Endothelial cell of umbilical vein (primary cell): ENCODE results near the gene RPS27L. TPM values are rescaled to one million over a fixed set of nuclear protein-coding genes. Genes with fewer than 3 reads are reported as not detected.

Experiments
- BruUV-seq: library from RNA; stranded (reverse); fragments of 400-500 nt; replicated peaks from 2 replicates; lab custom pipeline; 2021; lab: Mats Ljungman, UMichigan
- CTCF ChIA-PET: fragments of 300-600, 350-600 bp; sonication (Branson Sonifier 250); formaldehyde crosslinking; loops from one replicate; lab custom pipeline; 2021; ENCODE audit warnings: antibody characterized with exemption, inconsistent platforms; lab: Charles Lee
- POLR2A ChIA-PET: fragments of 300-600, 350-600 bp; sonication (Branson Sonifier 250); formaldehyde crosslinking; loops from one replicate; lab custom pipeline; 2021; ENCODE audit warnings: antibody characterized with exemption, inconsistent platforms; lab: Charles Lee
- DNase-seq: peaks from one replicate; pipeline ENCODE4 v3.0.0-alpha.2; 2011; ENCODE audit warnings: low read depth, low spot score
- FAIRE-seq: peaks from 2 replicates; lab custom pipeline; 2011; peaks lifted over from hg19 to GRCh38; lab: Jason Lieb, UNC
- H2AFZ ChIP-seq: 2 replicates; pipeline ENCODE4 v1.6.0; 2012; ENCODE audit warnings: low read depth, low read length, control low read depth, inconsistent platforms
- H3K27ac ChIP-seq: 2 replicates; pipeline ENCODE4 v1.5.1; 2011; ENCODE audit warnings: low read depth, mild to moderate bottlenecking, control low read depth, low read length, moderate library complexity; ENCODE audit not compliant: insufficient read depth
- H3K27me3 ChIP-seq, 2 experiments: 2 replicates each; pipeline versions ENCODE4 v1.6.0 to v1.6.1; 2011; ENCODE audit warnings: low read length in 2 of 2, mixed read lengths in 1 of 2; ENCODE audit not compliant: control insufficient read depth in 2 of 2, insufficient read depth in 2 of 2
- H3K36me3 ChIP-seq, 2 experiments: 2 replicates in 1 of 2; 3 replicates in 1 of 2; pipeline ENCODE4 v1.5.1; 2011; ENCODE audit warnings: low read length in 2 of 2, mild to moderate bottlenecking in 1 of 2, moderate library complexity in 1 of 2; ENCODE audit not compliant: control insufficient read depth in 2 of 2, insufficient read depth in 2 of 2; ENCODE audit errors: extremely low read depth in 1 of 2
- H3K4me1 ChIP-seq: 3 replicates; pipeline ENCODE4 v1.5.1; 2011; ENCODE audit warnings: mild to moderate bottlenecking, low read length; ENCODE audit not compliant: control insufficient read depth, insufficient read depth; ENCODE audit errors: extremely low read depth
- H3K4me2 ChIP-seq: 2 replicates; pipeline ENCODE4 v1.6.1; 2011; ENCODE audit warnings: low read length, control low read depth, mixed read lengths; ENCODE audit not compliant: insufficient read depth
- H3K4me3 ChIP-seq, 3 experiments: fragments of 200-600 bp in 1 of 3; sonication (generic), shearing (Covaris generic) in 1 of 3; replicated peaks in 1 of 3; 2 replicates each; pipeline ENCODE4 v1.5.1; 2011 to 2016; ENCODE audit warnings: control low read depth in 3 of 3, low read length in 3 of 3, mild to moderate bottlenecking in 2 of 3, inconsistent platforms in 1 of 3, low read depth in 1 of 3, moderate library complexity in 1 of 3; ENCODE audit not compliant: insufficient read depth in 1 of 3
- H3K79me2 ChIP-seq: 2 replicates; pipeline ENCODE4 v1.6.0; 2012; ENCODE audit warnings: low read length, inconsistent platforms; ENCODE audit not compliant: control insufficient read depth, insufficient read depth
- H3K9ac ChIP-seq: replicated peaks from 2 replicates; pipeline ENCODE3; 2011; ENCODE audit warnings: low read length, control low read depth; ENCODE audit not compliant: insufficient read depth; ENCODE audit errors: extremely low read depth
- H3K9me1 ChIP-seq: replicated peaks from 3 replicates; pipeline ENCODE4 v1.6.0; 2011; ENCODE audit warnings: mild to moderate bottlenecking, low read length; ENCODE audit not compliant: control insufficient read depth, insufficient read depth; ENCODE audit errors: extremely low read depth
- H3K9me3 ChIP-seq: replicated peaks from 2 replicates; pipeline ENCODE4 v1.5.1; 2012; ENCODE audit warnings: low read length, inconsistent platforms; ENCODE audit not compliant: control insufficient read depth, insufficient read depth
- H4K20me1 ChIP-seq: replicated peaks from 2 replicates; pipeline ENCODE3; 2011; ENCODE audit warnings: mild to moderate bottlenecking, low read length; ENCODE audit not compliant: control insufficient read depth, insufficient read depth; ENCODE audit errors: extremely low read depth
- FOS ChIP-seq: IDR thresholded peaks from 2 replicates; pipeline ENCODE4 v1.6.1; 2011; ENCODE audit warnings: mild to moderate bottlenecking, low read length, moderate library complexity, borderline replicate concordance; ENCODE audit not compliant: insufficient read depth
- GATA2 ChIP-seq: IDR thresholded peaks from 2 replicates; pipeline ENCODE4 v1.7.0; 2011; ENCODE audit warnings: low read depth, mild to moderate bottlenecking, moderate library complexity, mixed read lengths, low read length; ENCODE audit not compliant: insufficient read length, insufficient read depth
- JUN ChIP-seq: IDR thresholded peaks from 2 replicates; pipeline ENCODE4 v1.6.1; 2011; ENCODE audit warnings: borderline replicate concordance, low read depth; ENCODE audit not compliant: insufficient read length, insufficient read depth
- MYC ChIP-seq: IDR thresholded peaks from one replicate; pipeline ENCODE4 v1.6.1; 2011; ENCODE audit warnings: mild to moderate bottlenecking, low read depth, low read length
- POLR2A ChIP-seq: IDR thresholded peaks from 2 replicates; pipeline ENCODE4 v1.6.1; 2012; ENCODE audit warnings: low read depth, mild to moderate bottlenecking, control low read depth, low read length
- POLR2AphosphoS5 ChIP-seq: IDR thresholded peaks from 2 replicates; pipeline ENCODE4 v1.6.1; 2012; ENCODE audit warnings: low read depth, mild to moderate bottlenecking, control low read depth, low read length, moderate library complexity; ENCODE audit not compliant: insufficient read depth
- dilution Hi-C: fragments of 300-500 bp; cut with MboI; formaldehyde crosslinking; loops from one replicate; pipeline ENCODE4 v1.15.0; 2019; ENCODE audit warnings: low sequenced_read_pairs; ENCODE audit not compliant: extremely low pct_ligation_motif_present
- intact Hi-C: fragments of 100-400 bp; cut with micrococcal nuclease; formaldehyde crosslinking; loops from one replicate; pipeline ENCODE4 v1.10.0; 2022
- polyA plus RNA-seq, 4 experiments: library from polyadenylated mRNA; depleted of rRNA in 3 of 4; stranded (reverse) in 3 of 4; unstranded in 1 of 4; fragments of >200 nt; gene quantifications; 2 replicates each; pipeline versions ENCODE4 v1.2.1 to v1.2.3, GENCODE V29; 2011 to 2012; ENCODE audit warnings: missing spikeins in 1 of 4
- total RNA-seq: library from RNA; stranded (reverse); gene quantifications from 2 replicates; pipeline ENCODE4 v1.2.3, GENCODE V29; 2021
- TF ChIP-seq, protein P1 (sequence below): IDR thresholded peaks from 2 replicates; pipeline ENCODE4 v1.6.1; 2011; ENCODE audit not compliant: insufficient read depth, insufficient read length
- TF ChIP-seq, protein P2 (sequence below), 2 donors: IDR thresholded peaks; 1 replicate in 1 of 2; 2 replicates in 1 of 2; pipeline ENCODE4 v1.5.1; 2011; ENCODE audit warnings: low read length in 2 of 2, mild to moderate bottlenecking in 2 of 2, moderate library complexity in 2 of 2, control low read depth in 1 of 2, inconsistent platforms in 1 of 2, low read depth in 1 of 2; ENCODE audit not compliant: insufficient read depth in 1 of 2; ENCODE audit errors: extremely low read depth in 1 of 2

Gene RPS27L
- total and polyA plus RNA-seq, 2 donors (not counting 3 experiments of a cell fraction or from before 2014, with no cell fraction given), result 163 to 345 TPM

DNA sequence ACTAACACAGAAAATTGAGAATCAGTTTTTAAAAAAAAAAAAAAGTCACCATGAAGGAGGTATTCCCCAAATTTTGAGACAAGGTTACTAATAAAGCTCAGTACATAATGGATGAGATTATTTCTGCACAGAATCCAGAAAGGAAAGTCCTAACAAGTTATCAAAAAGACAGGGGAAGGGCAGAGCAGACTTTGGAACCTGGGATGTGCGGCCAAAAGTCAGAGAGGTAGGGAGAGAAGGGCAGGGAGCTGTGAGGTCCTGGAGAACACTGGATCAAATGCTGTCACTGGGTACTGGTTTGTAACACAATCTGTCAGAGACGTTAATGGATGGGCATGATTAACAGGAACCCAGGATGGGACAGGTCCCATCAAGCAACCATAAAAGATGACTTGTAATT lies 47.8 kb downstream of the RPS27L start:
- FAIRE-seq (no peak), DNase-seq (no peak)
- Histone ChIP-seq H3K27ac (no peak overlapping the region), H2AFZ (no peak overlapping the region), H3K79me2 (no peaks in the 10 kb centered on the region), H4K20me1 (no peaks in the 10 kb centered on the region), H3K9me1 (no peaks in the 10 kb centered on the region), H3K27me3 (no peaks in the 10 kb centered on the region), H3K4me3 (no peak overlapping the region), H3K36me3 (no peaks in the 10 kb centered on the region), H3K4me1 (peaks cover 3% of the 10 kb centered on the region), H3K9ac (no peak overlapping the region), H3K4me2 (no peak overlapping the region), H3K9me3 (no peaks in the 10 kb centered on the region)
- TF ChIP-seq, protein P1, sequence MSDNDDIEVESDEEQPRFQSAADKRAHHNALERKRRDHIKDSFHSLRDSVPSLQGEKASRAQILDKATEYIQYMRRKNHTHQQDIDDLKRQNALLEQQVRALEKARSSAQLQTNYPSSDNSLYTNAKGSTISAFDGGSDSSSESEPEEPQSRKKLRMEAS, result no peak
- TF ChIP-seq POLR2AphosphoS5, result no peak
- TF ChIP-seq, protein P2, sequence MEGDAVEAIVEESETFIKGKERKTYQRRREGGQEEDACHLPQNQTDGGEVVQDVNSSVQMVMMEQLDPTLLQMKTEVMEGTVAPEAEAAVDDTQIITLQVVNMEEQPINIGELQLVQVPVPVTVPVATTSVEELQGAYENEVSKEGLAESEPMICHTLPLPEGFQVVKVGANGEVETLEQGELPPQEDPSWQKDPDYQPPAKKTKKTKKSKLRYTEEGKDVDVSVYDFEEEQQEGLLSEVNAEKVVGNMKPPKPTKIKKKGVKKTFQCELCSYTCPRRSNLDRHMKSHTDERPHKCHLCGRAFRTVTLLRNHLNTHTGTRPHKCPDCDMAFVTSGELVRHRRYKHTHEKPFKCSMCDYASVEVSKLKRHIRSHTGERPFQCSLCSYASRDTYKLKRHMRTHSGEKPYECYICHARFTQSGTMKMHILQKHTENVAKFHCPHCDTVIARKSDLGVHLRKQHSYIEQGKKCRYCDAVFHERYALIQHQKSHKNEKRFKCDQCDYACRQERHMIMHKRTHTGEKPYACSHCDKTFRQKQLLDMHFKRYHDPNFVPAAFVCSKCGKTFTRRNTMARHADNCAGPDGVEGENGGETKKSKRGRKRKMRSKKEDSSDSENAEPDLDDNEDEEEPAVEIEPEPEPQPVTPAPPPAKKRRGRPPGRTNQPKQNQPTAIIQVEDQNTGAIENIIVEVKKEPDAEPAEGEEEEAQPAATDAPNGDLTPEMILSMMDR (IDR thresholded peaks at IDR 0.05; ENCODE audit: extremely low read depth in 1 of 2, insufficient read depth in 1 of 2, low read depth in 1 of 2, low read length in 2 of 2), result no peak
- TF ChIP-seq GATA2, result no peak
- TF ChIP-seq POLR2A, result no peak
- TF ChIP-seq FOS, result no peak
- no peak for TF ChIP-seq JUN
- no peak for TF ChIP-seq MYC
- intact Hi-C loops (no loop called here), dilution Hi-C loops (no loop called here)
- ChIA-PET CTCF (no interaction called here), POLR2A (no interaction called here)
- BruUV-seq, result no TSS peak
